HK-2 (cell line): ENCODE data around the gene HUNK.

Experiments
- DNase-seq: peaks from one replicate; pipeline ENCODE4 v3.0.0-alpha.2; 2018; ENCODE audit not compliant: unreplicated experiment

The HUNK gene

DNA sequence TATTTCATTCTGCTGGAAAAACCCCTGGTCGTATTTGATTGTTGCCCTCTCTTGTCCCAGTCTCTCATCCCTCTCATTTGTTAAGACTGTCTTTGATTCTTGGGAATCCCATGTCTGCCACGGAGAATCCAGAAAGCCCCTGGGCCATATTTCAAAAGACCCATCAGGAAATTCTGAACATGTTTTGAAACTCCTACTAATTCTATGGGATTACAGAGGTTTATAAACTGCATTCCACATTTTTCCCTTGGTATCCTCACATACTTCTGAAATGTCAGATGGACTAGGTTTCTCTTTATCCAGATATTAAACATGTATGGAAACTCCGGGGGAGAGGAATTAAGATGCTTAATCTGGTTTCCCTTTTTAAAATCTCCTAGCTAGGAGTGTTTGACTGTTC is 80.0 kb downstream of the HUNK start:
- no peak for DNase-seq

DNA sequence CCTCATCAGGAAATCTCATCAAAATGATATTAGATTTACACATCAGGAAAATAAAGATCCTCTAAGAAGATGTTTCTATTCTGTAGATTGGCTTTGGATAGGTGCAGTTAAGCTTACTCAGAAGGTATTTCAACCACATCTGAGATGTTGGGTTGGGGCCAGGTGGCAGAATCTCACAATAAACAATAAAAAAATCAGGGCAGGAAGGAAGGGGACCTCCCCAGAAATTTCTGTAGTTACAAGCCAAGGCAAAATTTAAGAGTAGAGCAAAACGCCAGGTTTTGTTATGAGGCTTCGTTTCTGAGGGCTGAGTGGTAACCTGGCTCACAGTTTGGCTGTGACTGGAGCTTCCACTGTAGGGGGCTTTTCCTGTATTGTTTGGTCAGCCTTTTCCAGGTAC is 84.8 kb downstream of the HUNK start:
- DNase-seq, result no peak

DNA sequence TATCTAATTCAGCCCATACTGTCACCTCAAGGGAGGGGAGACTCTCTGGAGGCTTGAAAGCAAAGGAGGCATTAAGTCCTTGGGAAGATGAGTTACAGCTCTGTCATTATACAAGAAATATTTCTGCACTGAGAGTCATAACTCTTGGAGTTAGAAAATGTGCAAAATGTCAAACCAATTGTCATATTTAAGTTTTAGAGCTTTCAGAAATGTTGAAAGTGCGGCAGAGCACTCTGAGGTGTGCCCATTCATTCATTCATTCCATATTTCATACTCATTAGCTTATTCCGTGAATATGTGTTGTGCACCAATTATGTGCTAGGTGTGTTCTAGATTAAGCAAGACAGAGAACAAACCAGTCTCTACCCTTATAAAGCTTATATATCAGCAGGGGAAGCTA is 87.1 kb downstream of the HUNK start:
- DNase-seq, result no peak

DNA sequence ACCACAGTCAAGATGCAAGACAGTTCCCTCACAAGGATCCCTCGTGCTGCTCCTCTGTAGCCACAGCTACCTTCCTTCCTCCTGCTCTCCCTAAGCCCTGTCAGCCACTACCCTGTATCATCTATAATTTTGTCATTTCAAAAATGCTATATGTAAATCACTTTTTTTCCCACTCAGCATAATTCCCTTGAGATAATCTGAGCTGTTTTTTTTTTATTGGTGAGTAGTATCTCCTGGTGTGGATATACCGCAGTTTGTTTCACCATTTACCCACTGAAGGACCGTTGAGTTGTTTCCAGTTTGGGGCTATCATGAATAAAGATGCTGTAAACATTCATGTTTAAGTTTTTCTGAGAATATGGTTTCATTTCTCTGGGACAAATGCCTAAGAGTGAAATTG is 88.2 kb downstream of the HUNK start:
- no peak for DNase-seq

DNA sequence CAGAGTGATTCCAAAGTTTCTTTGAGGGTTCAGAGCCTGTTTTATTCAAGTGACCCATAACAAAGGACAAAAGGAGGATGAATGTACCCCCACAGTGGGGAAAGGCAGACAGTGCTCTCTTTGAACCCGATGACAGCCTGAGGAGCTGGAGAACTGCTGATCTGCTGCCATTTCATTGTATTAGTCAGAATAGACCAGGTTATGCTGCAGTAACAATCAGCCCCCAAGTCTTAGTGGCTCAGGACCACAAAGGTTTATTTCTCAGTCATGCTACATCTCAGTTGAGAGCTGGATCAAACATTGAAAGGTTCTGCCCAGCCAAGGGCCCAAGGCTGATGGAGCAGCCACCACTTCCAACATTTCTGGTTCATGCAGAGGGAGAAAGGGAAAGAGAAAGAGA is 88.9 kb downstream of the HUNK start:
- DNase-seq, result no peak

DNA sequence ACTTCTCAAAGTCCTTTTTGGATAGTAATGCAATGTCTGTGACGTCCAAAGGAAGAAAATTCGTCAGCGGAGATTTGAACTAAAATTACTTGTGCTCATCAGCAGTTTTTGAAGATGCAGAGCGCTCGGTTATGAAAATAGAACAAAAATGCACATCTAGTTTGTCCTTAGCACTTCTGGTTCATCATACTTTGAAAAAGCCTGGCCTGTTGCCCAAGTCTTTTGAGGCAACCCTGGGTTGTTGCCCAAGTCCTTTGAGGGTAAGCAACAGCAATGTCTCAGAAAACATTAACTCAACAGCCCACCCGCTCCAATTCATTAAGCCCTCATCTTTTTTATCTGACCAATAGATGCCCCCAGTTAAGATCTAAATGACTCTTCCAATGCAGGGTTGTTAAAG is 91.9 kb downstream of the HUNK start:
- no peak for DNase-seq

DNA sequence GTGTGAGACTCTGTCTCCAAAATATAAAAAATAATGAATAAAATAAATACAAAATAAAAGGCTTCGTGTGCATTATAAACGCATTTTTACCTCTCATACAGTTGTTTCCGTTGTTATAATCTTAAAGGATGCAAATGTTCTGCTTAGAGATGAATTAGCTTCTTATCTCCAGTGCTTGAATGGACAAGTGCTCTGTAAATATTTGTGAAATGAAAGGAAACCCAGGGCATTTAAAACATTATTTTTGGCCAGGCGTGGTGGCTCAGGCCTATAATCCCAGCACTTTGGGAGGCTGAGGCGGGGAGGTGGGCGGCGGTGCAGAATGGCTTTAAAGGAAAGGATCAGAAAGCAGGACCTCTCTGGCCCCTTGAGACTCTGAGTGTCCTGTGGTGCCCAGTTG is 94.5 kb downstream of the HUNK start:
- no peak for DNase-seq

DNA sequence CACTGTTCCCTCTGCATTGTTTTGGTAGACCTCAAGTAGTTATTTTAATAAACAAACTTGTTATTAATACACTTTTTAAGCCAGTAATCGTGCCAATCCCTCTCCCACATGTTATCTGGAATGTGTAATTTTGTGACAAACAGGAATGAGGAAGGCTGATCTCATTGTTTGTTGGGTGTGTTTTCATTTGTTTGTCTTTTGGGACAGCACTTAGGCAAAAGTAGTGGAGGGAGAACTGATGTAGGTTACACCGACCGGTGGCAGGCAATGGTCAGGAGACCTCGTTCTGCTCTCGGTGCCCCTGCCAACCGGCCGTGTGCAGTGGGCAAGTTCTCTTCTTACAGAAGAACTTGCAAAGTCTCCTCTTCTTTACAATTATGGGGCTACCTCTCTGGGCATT is 99.8 kb downstream of the HUNK start:
- no peak for DNase-seq

DNA sequence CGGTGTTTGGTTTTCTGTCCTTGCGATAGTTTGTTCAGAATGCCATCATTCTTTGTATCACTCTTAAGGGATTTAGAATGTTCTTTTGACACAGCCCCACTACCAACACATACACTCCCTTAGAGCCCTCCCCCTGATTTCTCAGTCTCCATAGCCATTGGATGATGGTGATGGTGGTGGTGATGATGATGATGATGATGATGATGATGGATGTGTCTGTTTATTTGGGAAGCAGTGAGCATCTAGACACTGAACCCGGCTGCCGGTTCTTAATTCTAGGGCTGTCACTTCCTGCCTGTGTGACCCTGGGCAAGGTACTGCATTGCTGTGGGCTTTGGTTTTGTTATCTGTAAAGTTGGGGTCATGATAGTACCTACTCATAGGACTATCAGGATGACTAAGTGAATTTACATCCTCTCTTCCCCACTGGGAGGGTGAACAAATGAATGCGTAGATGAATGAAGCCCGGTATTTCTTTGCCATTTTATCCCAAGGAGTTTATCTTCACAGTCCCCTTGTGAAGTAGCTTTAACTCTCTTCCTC is 100.7 kb downstream of the HUNK start:
- no peak for DNase-seq

DNA sequence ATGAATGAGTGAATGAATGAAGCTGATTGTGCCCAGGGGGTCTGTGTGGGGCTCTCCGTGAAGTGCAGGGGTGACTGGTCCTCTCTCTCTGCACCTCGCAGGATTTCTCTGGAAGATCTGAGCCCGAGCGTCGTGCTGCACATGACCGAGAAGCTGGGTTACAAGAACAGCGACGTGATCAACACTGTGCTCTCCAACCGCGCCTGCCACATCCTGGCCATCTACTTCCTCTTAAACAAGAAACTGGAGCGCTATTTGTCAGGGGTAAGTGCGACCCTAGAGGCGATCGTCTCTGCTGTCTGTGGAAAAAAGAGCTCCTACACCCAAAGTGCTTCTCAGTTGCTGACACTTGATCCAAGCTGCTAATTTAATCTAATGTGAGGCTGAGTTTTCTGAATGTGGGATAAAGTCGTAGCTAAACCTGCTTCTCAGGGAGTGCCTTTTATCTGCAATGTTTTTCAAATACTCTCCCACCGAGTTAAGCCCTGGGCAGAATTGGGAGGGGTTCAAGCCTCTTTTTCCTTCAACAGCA is 101.7 kb downstream of the HUNK start:
- no peak for DNase-seq

DNA sequence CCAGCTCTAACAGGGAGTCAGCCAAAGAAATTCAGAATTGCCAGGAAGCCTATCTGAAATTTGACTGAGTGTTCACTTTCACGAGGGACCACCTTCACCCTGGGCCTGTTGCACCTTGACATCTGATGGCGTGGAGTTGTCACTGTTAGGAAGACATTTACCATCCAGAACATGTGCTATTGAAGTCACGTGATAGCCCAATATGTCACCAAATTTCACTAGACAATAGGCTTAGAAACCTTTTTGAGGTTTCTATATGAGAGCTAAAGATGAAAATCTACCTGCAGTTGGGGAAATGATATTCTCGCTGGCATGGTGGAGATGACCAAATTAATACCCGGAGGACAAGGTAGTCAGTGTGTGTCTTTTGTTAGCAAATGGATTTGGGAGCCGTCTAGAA is 102.7 kb downstream of the HUNK start:
- no peak for DNase-seq

DNA sequence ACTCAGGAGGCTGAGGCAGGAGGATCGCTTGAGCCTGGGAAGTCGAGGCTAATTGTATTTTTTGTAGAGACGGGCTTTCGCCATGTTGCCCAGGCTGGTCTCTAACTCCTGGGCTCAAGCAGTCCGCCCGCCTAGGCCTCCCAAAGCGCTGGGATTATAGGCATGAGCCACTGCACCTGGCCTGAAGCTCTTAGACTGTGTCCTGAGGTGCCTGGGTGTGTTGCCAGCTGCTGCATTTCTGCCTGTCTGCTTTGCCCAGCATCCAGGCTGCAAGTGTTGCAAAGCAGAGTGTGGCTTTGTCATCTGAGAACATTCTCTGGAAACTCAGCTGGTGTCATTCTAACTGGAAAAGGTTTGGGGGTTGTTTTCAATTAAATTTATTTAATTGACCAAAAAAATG is 105.0 kb downstream of the HUNK start:
- no peak for DNase-seq

DNA sequence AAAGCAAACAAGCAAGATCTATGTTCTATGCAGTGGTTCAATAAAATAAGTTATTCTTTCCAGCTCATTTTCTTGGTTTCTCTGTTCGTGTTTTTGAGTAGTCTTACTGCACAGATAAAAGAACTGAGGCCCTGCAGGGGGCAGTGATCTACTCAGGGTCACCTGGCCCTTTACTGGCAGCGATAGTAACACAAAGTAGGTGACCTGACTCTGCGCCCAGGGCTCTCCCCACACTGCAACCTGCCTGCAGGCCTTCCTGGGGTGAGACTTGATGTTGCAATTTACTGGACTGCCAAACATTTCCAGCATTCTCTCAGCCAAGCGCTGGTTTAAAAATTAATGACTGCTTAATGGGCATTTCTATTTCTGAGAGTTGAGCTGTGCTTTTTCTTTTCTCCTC is 110.3 kb downstream of the HUNK start:
- DNase-seq, result no peak

DNA sequence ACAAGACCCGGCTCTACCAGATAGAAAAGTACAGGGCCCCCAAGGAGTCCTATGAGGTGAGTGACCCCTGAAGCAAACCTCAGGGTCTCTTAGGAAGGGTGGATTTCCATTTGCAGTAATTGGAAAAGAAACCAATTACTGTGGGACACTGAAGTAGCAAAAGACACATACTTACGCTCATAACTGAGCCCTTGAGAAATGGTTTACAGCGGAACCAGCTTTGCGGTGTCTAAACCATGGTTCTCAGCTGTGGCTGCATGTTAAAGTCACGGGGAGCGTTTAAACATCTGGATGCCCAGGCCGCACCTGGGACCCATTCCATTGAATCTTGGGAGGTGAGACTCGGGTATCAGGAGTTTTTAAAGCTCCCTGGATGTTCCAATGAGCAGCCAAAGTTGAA is 110.7 kb downstream of the HUNK start:
- no peak for DNase-seq

DNA sequence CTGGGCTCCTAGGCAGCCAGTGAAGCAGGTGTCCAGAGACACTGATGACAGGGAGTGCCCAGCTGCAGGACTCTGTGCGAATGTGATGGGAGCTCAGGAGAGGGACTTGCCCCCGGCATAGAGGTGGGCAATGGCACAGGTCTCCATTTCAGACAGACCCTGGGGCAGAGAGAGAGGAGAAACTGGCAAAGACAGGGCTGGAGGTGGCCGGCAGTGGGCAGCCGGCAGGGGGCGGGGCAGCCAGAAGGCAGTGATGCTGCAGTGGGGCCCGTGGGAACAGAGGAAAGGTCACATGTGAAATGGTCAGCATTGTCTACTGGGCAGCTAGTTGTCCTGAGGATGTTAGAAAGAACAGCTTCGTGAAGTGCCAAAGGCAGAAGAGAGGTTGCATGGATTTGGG is 112.6 kb downstream of the HUNK start:
- no peak for DNase-seq

DNA sequence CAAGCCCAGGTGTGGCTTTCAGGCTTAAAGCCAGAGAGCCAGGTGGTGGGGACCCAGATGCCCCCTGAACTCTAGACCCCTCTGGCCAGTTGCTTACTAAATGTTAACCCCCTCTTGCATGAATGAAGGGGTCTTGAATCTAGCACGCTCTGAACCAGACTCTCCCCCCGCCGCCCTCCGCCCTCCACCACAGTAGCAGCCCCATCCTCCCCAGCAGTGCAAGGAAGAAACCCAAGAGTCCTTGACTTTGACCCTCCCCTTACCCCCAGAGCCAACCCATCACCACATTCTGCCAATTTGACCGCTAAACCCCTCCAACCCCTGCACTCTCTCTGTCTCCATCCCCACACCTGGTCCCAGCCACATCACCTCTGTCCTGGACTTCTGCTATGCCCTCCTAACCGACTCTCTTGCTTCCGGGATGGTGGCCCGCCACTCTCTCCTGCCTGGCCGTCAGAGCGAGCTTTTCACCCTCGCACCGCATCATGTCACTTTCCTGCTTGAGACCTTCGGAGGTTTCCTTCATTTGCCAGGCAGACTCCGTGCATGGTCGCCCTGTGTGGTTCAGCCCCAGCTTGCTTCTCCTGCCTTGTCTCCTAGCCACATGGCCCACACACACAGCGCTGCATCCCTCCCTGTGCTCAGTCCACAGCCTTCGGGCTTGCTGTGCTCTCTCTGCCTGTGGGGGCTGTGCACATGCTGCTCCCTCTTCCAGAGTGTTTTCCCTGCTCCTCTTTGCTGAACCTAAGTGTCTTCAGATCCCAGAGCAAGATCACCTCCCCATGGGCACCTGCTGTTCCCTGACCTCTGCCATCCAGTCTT is 113.4 kb downstream of the HUNK start:
- no peak for DNase-seq

DNA sequence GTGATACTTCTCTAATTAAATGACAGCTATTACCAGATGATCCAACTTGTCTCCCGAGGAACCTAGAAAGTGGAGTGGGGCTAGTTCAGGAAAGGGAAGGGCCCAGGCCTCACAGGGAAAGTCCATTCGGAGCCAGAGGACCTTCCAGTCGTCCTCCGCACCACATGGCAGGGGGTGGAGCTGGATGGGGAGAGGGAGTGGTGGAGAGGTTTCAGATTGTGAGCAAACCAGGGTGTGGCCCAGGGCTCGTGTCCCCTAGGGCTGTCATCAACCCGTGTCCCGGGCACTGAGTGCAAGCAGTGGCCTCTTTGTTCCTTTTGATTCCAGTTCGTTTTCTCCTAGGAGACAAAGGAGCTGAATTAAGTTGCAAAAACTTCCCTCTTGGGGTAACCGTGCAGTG is 114.9 kb downstream of the HUNK start:
- DNase-seq, result no peak

DNA sequence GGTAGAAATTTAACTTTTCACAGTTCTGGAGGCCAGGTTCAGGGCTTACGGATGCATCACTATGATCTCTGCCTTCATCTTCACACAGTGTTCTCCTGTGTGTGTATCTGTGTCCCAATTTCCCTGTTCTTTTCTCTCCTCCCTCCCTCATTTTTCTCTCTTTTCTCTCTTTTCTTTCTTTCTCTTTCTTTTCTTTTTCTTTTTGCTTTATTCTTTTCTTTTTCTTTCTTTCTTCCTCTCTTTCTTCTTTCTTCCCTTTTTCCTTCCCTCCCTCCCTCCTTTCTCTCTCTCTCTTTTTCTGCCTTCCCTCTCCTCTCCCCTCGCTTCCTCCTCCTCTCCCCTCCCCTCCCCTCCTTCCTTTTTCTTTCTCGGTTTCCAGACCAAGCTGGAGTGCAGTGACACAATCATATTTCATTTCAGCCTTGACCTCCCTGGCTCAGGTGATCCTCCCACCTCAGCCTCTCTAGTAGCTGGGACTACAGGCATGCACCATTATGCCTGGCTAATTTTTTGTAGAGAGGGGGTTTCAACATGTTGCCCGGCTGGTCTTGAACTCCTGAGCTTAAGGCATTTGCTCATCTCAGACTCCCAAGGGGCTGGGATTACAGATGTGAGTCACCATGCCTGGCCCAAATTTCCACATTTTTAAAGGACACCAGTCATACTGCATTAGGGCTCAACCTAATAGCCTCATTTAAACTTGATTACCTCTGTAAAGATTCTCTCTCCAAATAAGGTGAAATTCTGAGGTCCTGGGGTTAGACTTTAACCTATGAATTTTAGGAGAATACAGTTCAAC is 115.9 kb downstream of the HUNK start:
- DNase-seq, result no peak

DNA sequence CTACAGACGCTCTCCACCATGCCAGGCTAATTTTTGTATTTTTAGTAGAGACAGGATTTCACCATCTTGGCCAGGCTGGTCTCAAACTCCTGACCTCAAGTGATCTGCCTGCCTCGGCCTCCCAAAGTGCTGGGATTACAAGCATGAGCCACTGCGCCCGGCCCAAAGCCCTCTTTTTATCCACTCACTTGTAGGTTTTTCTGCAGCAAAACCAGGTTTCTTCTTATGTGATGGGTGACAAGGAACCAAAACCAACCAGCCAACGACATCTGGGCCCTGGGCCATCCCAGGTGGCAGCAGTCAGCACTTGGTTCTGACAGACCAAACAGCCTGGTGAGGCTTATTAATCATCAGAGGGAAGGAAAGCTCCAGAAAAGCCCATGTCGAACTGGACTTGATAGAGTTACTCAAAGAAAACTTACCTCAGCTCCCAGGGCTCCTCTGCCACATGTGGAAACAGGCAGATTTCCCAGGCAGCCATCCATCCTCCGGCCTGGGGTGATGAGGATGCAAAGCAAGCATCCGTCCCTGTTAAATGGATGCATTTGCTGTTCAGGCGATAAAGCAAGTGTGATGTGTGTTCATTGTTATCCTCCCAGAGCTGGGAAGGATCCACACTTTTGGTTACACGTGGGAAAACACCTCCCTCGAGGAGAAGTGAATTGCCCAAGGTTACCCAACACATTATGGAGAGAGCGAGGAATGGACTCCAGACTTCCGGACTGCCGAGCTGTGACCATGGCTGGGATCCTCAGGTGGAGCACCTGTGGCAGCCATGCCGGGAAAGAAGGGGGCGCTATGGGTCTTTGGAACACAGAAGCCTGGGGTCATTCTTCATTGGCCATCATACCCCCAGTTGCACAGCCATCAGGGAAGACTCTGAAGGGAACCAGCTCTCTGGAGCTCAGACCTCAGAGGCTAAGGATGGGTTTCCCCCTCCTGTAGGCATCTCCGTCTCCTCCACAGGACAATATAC is 118.8 kb downstream of the HUNK start:
- no peak for DNase-seq

DNA sequence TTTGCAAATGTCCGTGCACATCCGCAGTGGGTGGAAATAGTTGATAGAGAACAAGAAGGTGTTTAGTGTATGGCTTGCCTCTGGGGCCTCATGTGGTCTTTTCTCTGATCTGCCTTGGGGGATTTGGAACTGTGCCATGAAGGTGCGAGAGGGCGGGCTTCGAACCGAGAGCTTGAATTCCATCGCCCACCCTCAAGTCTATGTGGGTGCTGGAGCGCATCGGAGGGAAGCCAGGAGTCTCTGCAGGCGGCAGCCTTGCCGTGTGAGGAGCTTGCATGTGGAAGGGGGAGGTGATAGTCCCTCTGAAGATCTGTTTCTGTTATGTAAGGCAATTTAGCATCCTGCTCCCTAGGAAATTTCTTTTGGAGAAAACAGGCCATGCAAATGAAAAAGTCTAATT is 119.6 kb downstream of the HUNK start:
- DNase-seq, result no peak
